AG09309 (cell line): ENCODE data around the gene AGRN.

ENCODE experiments used
- DNase-seq: peaks from one replicate; pipeline ENCODE4 v3.0.0-alpha.2; 2010; ENCODE audit warnings: low read depth
- H3K4me3 ChIP-seq: 2 replicates; pipeline ENCODE4 v1.5.1; 2011; ENCODE audit warnings: mild to moderate bottlenecking, low read depth, low read length, moderate library complexity; ENCODE audit not compliant: control insufficient read depth
- TF ChIP-seq, protein P1 (sequence below): IDR thresholded peaks from 2 replicates; pipeline ENCODE4 v1.5.1; 2011; ENCODE audit warnings: mild to moderate bottlenecking, low read depth, low read length, inconsistent platforms; ENCODE audit not compliant: insufficient read depth, control insufficient read depth; ENCODE audit errors: missing control alignments

The AGRN gene

GRCh38 chr1:1042835-1043234 is 22.9 kb downstream of the AGRN start:
- TF ChIP-seq, protein P1, sequence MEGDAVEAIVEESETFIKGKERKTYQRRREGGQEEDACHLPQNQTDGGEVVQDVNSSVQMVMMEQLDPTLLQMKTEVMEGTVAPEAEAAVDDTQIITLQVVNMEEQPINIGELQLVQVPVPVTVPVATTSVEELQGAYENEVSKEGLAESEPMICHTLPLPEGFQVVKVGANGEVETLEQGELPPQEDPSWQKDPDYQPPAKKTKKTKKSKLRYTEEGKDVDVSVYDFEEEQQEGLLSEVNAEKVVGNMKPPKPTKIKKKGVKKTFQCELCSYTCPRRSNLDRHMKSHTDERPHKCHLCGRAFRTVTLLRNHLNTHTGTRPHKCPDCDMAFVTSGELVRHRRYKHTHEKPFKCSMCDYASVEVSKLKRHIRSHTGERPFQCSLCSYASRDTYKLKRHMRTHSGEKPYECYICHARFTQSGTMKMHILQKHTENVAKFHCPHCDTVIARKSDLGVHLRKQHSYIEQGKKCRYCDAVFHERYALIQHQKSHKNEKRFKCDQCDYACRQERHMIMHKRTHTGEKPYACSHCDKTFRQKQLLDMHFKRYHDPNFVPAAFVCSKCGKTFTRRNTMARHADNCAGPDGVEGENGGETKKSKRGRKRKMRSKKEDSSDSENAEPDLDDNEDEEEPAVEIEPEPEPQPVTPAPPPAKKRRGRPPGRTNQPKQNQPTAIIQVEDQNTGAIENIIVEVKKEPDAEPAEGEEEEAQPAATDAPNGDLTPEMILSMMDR: no peak
- no peak for DNase-seq
- no peak overlapping the region for H3K4me3 ChIP-seq

GRCh38 chr1:1043411-1043810 is 23.5 kb downstream of the AGRN start:
- TF ChIP-seq, protein P1: no peak
- DNase-seq: no peak
- no peak overlapping the region for H3K4me3 ChIP-seq

DNA sequence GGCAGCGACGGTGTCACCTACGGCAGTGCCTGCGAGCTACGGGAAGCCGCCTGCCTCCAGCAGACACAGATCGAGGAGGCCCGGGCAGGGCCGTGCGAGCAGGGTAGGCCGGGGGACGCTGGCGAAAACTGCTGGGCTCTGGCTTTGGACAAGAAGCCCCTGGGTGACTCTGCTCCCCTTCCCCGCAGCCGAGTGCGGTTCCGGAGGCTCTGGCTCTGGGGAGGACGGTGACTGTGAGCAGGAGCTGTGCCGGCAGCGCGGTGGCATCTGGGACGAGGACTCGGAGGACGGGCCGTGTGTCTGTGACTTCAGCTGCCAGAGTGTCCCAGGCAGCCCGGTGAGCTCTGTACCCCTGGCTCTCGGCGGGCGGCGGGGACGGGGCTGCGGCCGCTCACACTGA is 24.0 kb downstream of the AGRN start:
- TF ChIP-seq, protein P1: no peak
- H3K4me3 ChIP-seq: no peak overlapping the region
- DNase-seq: no peak

GRCh38 chr1:1044455-1045078 is 24.6 kb downstream of the AGRN start:
- no peak overlapping the region for H3K4me3 ChIP-seq
- TF ChIP-seq, protein P1: no peak
- DNase-seq: no peak

DNA sequence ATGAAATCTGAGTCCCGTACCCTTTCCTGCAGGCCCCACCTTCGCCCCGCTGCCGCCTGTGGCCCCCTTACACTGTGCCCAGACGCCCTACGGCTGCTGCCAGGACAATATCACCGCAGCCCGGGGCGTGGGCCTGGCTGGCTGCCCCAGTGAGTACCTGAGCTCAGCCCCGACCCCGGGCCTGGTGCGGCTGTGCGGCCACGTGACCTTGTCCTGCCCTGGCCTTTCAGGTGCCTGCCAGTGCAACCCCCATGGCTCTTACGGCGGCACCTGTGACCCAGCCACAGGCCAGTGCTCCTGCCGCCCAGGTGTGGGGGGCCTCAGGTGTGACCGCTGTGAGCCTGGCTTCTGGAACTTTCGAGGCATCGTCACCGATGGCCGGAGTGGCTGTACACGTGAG is 25.2 kb downstream of the AGRN start:
- no peak overlapping the region for H3K4me3 ChIP-seq
- TF ChIP-seq, protein P1: no peak
- DNase-seq: no peak

DNA sequence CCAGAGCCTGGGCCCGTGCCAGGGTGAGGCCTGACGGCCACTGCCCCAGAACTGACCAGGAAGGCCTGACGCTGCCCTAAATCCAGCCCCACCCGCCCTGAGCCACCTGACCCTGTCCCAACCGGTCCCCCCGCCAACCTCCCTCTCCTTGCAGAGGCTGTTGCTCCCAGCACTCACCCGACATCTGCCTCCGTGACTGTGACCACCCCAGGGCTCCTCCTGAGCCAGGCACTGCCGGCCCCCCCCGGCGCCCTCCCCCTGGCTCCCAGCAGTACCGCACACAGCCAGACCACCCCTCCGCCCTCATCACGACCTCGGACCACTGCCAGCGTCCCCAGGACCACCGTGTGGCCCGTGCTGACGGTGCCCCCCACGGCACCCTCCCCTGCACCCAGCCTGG is 26.3 kb downstream of the AGRN start:
- H3K4me3 ChIP-seq: no peak overlapping the region
- TF ChIP-seq, protein P1: no peak
- DNase-seq: no peak

DNA sequence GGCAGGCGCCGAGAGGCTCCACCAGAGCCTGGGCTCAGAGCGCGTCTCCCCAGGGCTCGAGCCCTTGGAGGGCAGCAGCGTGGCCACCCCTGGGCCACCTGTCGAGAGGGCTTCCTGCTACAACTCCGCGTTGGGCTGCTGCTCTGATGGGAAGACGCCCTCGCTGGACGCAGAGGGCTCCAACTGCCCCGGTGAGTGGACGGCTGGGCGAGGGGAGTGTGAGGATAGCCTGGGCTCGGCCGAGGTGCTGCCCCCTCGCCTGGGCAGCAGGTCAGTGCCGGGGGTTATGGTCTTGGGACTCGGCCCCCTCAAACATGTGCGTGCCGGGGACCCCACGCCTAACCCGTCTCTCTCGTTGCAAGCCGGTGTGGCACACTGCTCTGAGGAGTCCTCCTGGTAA is 26.8 kb downstream of the AGRN start:
- no peak overlapping the region for H3K4me3 ChIP-seq
- TF ChIP-seq, protein P1: no peak
- no peak for DNase-seq
